GM21447 (cell line): ENCODE data around the gene ADAMTS2.

ENCODE experiments used
- ATAC-seq: cut with Tn5 transposase; IDR thresholded peaks from one replicate; pipeline ENCODE4 v1.9.1; 2021; ENCODE audit not compliant: unreplicated experiment

ADAMTS2 gene

DNA sequence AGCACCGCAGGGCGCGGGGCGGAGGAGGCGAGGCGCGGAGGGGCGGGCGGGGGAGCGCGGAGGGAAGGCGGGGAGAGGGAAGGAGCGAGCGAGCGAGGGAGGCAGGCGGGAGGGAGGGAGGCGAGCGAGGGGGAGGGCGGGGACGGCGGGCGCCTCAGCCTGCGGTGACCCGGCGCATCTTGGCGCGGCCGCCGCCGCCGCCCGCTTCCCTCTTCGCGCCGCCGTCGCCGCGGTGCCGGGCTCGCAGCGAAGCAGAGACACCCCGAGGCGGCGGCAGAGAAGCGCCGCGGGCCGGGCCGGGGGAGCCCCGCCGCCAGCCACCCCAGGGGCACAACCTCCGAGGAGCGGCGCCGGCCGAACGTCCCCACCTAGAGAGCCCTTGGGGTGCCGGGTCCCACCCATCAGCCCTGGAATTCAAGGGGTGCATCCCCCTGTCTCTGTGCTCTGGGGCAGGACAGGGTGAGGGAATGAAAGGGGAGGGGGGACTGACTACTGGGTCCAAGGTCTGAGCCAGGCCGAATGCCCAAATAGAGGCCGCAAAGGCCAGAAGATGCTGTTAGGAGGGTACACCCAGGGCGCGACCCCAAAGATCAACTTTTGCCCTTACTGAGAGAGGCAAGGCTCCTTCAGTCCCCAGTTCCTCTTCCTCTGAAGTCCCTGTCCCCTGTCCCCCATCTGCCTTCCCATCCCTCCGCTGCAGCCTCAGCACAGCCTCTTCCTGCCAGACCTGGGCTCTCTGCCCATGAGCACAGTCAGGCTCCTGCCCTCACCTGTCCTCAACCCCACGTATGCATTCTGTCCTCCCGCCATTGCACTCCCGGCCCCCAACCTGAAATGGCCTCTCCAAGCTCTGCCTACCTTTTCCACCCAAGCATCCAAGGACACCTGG lies at the start of gene ADAMTS2:
ADAMTS2 (minus strand) TSS at position 29 of the 889 bp plus-strand sequence. CDS start 133 bp downstream, outside the sequence.
- ATAC-seq = no peak

DNA sequence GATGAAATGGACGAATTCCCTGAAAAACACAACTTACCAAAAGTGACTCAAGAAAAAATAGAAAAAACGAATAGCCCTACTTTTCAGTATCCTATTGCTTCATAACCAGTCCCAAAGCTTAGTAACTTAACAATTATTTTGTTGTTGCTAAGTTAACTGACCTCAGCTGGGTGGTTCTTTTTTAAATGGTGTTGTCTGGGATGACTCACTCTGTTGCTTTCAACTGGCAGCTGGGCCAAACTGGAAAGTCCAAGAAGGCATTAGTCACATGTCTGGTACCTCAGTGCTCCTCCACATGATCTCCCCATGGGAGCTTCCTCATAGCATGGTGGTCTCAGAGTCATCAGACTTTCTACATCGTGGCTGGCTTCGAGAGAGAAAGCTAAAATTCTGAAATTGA lies 47.8 kb upstream of the ADAMTS2 start:
- ATAC-seq = no peak

DNA sequence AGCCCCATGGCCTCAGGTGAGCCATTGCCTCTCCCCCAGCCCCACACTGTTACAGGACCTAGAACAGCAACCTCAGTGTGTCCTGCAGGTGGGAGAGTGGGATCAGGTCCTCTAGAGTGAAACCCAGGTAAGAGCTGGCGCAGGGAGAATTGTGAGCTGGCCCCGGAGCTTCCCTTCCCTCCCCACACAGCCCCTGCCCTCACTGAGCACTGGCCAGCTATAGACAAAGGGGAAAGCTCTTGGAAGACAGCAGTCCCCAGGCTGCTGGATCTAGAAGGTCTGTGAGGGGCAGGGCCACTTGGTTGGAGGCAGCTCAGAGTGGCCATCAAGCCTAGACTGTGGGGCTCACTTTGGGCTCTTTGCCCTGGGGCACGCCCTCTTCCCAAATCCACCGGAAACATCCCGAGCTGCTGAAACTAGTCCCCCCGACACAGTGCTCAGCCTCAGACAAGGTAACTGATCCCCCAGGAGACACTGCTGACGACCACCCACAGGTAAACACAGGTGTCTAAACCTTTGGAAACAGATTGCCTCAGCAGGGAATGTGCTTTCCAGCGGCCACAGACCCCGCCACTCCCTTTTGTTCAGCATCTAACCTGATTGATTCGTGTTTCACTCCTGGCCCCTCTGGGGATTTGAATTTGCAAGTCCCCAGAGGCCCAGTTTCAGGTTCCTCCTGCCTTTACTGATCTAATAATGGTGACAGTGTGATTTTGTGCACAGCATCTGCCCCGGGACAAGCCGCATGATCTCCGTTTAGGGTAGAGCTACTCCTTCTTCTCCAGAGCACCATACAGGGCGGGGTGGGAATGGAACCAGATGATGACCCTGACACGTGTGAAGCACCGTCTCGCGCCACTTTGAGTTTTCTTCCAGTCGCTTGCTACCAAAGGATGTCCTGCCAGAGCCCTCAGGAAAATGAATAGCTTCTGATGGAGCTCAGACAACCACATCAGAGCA lies 42.2 kb upstream of the ADAMTS2 start:
- no peak for ATAC-seq

DNA sequence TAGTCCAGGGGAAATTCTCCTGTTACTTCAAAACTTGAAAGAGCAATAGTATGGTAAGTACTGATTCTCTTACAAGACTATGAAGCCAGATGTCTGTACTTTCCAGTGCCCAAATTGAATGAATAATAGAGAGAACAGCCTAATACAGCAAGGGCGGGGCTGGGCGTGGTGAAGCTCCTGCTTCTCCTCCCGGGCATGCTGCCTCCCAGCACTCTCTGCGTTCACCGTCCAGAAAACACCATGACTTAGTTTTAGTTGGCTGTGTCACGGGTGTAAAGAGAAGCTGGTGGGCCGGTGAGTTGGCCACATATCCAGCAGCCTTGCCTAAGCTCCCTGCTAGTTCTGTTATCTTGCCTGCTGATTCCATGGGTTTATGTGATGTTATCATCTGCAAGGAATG lies 40.7 kb upstream of the ADAMTS2 start:
- ATAC-seq = no peak

DNA sequence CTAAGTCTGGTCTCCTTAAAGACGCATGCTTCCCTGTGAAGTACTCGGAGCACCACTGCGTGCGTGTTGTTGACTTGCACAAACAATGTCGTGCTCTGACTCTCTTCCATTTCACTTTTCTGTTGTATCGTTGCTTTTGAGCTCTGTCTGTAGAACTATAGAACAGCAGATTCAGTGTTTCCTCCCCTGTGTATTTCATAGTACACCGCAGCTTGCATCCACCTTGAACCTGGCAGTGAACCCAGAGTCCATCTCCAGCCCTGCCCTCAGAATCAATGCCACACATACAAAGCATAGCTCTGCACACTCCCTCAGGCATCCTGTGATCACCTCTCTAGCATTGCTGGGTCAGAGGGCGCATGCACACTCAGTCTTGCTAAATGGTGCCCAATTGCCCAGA lies 37.2 kb upstream of the ADAMTS2 start:
- no peak for ATAC-seq

DNA sequence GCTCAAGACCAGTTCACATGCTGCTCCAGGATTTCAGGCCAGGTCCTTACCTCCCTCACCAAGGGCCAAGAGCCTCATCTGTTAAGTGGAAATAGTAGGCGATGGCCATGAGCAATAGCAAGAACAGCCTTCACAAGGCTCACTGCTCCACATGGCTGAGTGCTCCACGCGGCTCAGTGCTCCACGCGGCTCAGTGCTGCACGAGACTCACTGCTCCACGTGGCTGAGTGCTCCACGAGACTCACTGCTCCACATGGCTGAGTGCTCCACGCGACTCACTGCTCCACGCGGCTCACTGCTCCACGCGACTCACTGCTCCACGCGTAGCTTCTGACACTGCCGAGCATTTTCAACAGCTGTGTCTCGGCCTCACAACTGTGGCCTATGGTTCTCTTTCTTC lies 36.4 kb upstream of the ADAMTS2 start:
- ATAC-seq = no peak

DNA sequence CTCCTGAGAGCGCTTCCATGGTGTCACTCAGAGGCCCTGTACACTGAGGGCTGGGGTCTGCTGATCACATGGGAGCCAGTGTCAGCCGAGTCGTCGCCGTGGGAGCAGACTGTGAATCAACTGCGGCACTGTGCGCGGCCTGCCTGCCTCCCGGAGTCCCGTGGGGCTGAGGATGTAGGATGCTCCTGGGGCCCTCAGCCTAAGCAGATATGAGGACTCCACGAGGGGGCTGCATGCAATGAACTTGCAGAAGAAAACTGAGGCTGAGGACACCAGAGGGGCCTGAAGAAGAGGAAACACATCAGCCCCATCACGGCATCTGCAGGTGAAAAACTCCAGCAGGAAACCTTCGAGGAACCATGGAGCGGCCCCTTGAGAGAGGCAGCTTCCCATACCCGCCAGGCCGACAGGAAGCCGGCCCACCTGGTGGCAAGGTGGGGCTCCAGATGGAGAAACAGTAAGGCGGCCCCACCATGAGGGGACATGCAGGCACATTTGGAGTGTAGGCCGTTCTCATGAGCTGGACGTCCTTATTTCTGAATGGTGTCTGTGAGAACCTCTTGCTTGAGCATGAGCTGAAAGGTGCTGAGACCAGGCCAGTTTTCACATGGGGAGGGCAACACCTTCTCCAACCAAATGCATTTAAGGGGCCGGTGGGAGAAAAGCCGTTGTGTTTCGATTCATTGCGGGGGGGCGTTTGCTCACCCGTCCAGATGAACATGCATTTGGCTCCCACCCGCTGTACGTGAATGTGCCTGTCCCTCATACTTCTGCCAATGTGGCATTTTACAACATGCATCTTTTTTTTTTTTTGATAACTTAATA lies 35.2 kb upstream of the ADAMTS2 start:
- ATAC-seq = no peak

DNA sequence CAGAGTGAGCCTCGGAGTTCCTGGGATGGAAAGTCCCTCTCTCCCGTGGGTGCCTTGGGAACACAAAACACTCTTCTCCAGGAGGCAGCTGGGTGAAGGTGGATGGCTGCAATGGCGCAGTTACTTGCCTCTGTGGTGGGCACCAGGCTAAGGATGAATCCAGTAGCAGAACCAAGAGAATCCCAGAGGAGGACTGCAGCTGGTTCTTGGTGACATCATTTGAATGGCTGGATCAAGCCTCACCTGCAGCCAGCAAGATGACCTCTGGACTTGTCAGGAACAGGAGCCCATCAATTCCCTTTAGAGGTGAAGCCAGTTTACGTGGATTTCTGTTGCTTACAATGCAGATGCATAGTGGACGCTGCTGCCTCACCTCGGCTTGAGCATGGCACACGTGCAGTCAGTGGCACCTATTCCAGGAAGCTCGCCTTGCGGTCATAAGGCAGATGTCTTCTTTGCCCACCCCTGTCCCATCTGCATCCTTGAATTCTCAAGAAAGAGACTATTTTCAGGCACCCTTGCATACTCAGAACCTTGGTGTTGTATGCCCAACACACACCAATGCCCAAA lies 34.1 kb upstream of the ADAMTS2 start:
- no peak for ATAC-seq

DNA sequence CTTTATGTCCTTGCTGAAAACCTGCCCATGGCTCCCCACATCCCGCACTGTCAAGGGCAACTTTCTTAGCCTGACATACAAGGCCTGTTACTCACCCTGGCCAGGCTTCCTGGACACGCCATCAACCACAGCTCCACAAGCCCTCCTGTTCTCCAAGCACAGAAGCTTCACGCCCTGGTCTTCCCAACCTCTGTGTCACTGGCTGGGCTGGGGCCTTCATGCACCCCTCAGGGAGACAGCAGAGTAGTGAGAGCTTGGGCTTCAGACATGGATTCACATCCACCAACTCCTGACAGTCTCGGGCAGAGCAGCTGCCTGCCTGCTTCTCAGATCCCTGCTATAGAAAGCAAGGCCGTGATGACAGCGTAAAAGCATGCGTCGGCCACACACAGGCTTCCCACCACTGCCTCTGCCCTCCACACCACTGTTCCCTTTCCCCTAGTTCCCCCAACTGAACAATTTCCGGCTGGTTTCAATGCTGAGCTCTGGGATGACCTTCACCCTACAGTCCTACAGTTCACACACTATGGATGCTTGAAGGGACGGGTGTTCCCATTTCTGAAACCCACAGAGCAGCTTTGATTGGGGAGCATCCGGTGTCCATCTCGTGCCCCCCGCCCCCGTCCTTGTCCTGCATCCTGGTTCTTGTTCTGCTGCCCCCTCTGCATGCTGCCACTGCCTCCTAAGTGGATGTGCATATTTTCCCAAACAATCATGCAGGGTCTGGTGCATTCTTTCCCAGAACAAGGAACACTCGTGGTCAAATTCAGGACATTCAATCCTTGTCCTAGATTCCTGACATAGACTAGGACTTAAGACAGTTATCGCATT lies 33.4 kb upstream of the ADAMTS2 start:
- ATAC-seq = no peak

DNA sequence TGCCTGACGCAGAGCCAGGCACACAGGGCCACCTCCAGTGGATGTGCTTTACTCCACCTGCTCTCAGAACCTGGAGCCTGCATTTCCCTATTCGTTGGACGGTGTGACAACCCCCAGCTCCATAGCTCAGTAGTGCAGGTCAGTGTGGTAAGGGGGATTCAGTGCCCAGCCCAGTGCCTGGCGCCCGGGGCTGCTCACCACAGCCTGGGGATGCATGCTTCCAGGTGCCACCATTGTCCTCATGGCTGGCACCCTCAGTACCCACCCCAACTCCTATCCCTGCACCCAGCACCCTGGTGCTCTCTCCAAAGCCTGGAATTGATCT lies 32.8 kb upstream of the ADAMTS2 start:
- no peak for ATAC-seq

DNA sequence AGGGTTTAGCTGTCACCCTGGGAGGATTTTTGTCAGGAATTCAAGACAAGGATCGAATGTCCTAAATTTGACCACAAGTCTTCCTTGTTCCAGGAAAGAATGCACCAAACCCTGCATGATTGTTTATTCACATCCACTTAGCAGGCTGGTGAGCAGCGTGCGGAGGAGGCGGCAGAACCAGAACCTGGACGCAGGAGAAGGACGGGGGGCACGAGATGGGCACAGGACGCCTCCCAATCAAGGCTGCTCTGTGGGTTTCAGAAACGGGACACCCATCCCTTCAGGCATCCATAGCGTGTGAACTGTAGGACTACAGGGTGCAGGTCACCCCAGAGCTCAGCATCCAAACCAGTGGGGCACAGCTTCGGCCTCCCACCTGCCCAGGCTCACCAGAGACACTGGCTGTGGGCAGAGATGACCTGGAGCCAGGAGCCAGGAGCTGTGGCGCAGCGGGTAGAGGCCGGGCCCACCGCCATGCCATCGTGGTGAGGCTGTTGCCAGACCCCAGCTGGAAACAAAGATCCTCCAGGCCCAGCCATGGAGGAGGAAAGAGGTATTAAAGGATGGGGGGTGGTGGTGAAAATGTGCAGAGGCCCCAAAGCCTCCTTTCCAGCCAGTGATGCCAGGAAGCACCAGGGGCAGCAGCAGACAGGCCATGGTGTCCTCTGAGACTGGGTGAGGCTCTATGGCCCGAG lies 32.3 kb upstream of the ADAMTS2 start:
- no peak for ATAC-seq

DNA sequence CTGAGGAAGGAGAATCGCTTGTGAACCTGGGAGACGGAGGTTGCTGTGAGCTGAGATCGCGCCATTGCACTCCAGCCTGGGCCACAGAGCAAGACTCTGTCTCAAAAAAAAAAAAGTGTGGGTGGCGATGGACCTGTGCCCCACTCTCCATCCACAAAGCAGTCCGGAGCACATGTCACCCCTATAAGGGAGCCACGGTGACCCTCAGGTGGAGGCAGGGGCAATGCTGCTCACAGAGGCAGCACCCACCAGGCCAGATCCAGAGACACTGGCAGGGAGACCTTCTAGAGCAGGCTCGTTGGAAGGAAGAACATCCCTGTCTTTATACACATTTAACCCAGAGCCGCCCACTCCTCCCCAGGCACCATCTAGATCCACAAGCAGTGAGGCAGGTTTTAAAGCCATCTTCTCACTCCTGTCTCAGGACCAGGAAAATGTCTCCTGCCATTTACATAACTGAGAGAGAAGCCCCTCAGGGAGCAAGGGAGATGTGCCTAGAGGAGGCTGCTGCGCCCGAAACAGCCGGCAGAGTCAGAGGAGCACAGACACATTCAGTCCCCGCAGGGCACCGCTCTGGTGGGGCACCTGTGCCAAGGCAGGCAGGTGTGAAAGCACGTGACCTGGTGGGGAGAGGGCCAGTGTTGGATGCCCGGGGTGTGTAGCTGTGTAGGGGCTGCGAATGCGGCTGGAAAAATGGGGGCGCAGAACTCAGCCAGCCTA lies 31.6 kb upstream of the ADAMTS2 start:
- ATAC-seq = no peak

DNA sequence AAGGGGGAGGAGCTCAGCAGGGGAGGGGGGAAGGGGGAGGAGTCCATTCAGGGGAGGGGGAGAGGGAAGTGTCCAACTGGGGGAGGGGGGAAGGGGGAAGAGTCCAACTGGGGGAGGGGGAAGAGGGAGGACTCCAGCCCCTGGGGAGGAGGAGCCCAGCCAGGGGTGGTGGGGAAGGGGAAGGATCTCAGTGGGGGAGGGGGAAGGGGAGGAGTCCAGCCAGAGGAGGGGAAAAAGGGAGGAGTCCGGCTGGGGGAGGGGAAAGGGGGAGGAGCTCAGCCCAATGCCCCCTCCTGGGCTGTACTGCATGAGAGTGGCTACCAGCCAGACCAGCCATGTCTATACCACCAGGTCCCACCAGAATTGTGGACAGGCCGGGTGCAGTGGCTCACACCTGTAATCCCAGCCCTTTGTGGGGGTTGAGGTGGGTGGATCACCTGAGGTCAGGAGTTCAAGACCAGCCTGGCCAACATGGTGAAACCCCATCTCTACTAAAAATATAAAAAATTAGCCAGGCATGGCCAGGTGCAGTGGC lies 30.6 kb upstream of the ADAMTS2 start:
- ATAC-seq = no peak

DNA sequence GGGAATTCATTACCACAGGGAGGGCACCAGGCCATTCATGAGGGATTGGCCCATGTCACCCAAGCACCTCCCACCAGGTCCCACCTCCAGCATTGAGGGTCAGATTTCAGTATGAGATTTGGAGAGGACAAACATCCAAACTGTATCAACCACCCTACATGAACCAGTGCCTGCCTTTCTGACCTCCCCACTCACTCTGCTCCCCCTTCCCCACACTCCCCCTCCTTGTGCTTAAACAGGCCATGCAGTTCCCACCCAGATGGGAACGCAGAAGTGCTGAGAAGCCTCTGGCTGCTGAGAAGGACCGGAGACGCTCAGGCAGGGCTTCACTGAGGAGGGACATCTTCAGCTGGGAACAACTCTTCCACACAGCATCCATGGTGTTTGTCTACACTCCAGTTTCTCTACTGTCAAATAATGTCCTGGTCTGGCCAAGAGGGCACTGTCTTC lies 30.0 kb upstream of the ADAMTS2 start:
- ATAC-seq = no peak

DNA sequence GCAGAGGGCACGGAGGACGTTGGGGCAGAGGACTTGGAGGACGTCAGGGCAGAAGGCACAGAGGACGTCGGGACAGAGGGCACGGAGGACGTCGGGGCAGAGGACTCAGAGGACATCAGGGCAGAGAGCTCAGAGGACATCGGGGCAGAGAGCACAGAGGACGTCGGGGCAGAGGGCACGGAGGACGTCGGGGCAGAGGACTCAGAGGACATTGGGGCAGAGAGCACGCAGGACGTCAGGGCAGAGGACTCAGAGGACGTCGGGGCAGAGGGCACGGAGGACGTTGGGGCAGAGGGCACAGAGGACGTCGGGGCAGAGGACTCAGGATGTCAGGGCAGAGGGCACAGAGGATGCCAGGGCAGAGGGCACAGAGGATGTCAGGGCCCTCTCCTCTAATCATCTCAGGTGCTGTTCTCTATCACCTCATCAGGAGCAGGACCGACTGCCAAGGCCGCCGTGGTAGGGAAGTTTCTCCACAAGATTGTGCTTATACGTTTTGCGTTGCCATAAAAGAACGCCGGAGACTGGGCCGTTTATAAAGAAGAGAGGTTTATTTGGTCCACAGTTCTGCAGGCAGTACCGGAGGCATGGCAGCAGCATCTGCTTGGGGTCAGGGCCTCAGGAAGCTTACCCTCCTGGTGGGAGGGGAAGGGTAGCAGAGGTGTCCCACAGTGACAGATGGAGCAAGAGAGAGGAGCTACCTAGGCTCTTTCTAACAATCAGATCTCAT lies 29.4 kb upstream of the ADAMTS2 start:
- no peak for ATAC-seq

DNA sequence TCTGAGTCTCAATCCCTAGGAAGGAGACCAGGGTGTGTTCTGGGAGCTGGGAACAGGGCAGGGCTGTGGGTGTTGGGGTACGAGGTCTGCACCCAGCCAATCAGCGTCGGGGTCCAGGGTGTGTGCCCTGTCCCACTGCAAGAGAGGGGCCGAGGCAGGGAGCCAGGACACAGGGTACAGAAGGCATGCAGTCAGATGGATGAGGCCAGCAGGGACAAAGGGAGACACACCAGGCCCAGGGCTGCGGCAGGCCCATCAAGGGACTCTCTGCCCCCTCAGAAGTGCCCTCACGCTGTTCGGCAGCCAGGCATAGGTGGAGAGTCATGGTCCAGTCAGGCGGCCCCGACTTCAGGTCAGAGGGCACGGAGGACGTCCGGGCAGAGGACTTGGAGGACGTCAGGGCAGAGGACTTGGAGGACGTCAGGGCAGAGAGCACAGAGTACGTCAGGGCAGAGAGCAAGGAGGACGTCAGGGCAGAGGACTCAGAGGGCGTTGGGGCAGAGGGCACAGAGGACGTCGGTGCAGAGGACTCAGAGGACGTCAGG lies 28.8 kb upstream of the ADAMTS2 start:
- ATAC-seq = no peak
